Smooth muscle cell (in vitro differentiated cells): ENCODE results near the gene CFB. TPM values are rescaled to one million over a fixed set of nuclear protein-coding genes. Genes with fewer than 3 reads are reported as not detected.
A peak's percentile ranks its signal among the peaks of the same experiment; 100 is the strongest.

ENCODE experiments used
- DNase-seq: peaks from one replicate; lab custom pipeline; 2025; ENCODE audit not compliant: unreplicated experiment; lab: John Stamatoyannopoulos, UW
- H2AFZ ChIP-seq: fragments of 200-600 bp; sonication (generic); 2 replicates; pipeline ENCODE4 v1.6.0; 2016; ENCODE audit warnings: antibody characterized with exemption, low read depth, mild to moderate bottlenecking
- H3F3A ChIP-seq: fragments of 200-600 bp; sonication (generic); 2 replicates; pipeline ENCODE4 v1.6.0; 2017; ENCODE audit warnings: antibody characterized with exemption, low read depth
- H3K27ac ChIP-seq: fragments of 200-600 bp; sonication (generic); 2 replicates; pipeline ENCODE4 v1.5.1; 2016; ENCODE audit warnings: low read depth, mild to moderate bottlenecking
- H3K27me3 ChIP-seq: fragments of 200-600 bp; sonication (generic); 2 replicates; pipeline ENCODE4 v1.6.1; 2016; ENCODE audit warnings: low read depth, mild to moderate bottlenecking
- H3K36me3 ChIP-seq: fragments of 200-600 bp; sonication (generic); 2 replicates; pipeline ENCODE4 v1.5.1; 2016; ENCODE audit warnings: low read depth
- H3K4me1 ChIP-seq: fragments of 200-600 bp; sonication (generic); 2 replicates; pipeline ENCODE4 v1.5.1; 2016; ENCODE audit warnings: low read depth
- H3K4me2 ChIP-seq: fragments of 200-600 bp; sonication (generic); 2 replicates; pipeline ENCODE4 v1.6.0; 2016; ENCODE audit warnings: mild to moderate bottlenecking
- H3K4me3 ChIP-seq: fragments of 200-600 bp; sonication (generic); 2 replicates; pipeline ENCODE4 v1.5.1; 2016; ENCODE audit warnings: mild to moderate bottlenecking
- H3K79me2 ChIP-seq: fragments of 200-600 bp; sonication (generic); 2 replicates; pipeline ENCODE4 v1.6.0; 2016; ENCODE audit warnings: low read depth, mild to moderate bottlenecking
- H3K9ac ChIP-seq: fragments of 200-600 bp; sonication (generic); 2 replicates; pipeline ENCODE4 v1.6.0; 2016; ENCODE audit warnings: low read depth
- H3K9me3 ChIP-seq: fragments of 200-600 bp; sonication (generic); replicated peaks from 2 replicates; pipeline ENCODE4 v1.5.1; 2016; ENCODE audit warnings: low read depth
- H4K20me1 ChIP-seq: fragments of 200-600 bp; sonication (generic); 2 replicates; pipeline ENCODE4 v1.6.0; 2016; ENCODE audit warnings: low read depth
- CTCF ChIP-seq: fragments of 200-600 bp; sonication (generic); IDR thresholded peaks from 2 replicates; pipeline ENCODE4 v1.5.1; 2017; ENCODE audit warnings: borderline replicate concordance, mild to moderate bottlenecking, antibody characterized with exemption; ENCODE audit not compliant: insufficient read depth, poor library complexity, severe bottlenecking
- WGBS: methylation state at CpG from one replicate; pipeline ENCODE4 v1.1.7; 2016; ENCODE audit warnings: low lambda C conversion rate; 5-methylcytosine and 5-hydroxymethylcytosine counted together
- polyA plus RNA-seq: library from polyadenylated mRNA; unstranded; fragments of >200 nt; fragmentation: Nextera tagmentation; extraction: Ambion mirVana; gene quantifications from 2 replicates; pipeline ENCODE4 v1.2.1, GENCODE V29; 2016
- total RNA-seq: library from RNA; depleted of rRNA; stranded (reverse); fragments of >200 nt; gene quantifications from 2 replicates; pipeline ENCODE4 v1.2.3, GENCODE V29; 2014

Gene CFB
- total and polyA plus RNA-seq, 2 experiments from 2014 or later: 2.3 TPM; not detected in 1

GRCh38 chr6:31945154-31945506 is 765 bp upstream of the CFB start:
- Histone ChIP-seq H3K4me2 (no peak overlapping the region), H3K9me3 (no peaks in the 10 kb centered on the region), H3K27ac (no peak overlapping the region), H4K20me1 (no peaks in the 10 kb centered on the region), H3K27me3 (peaks cover 18% of the 10 kb centered on the region), H3K9ac (no peak overlapping the region), H3K79me2 (no peaks in the 10 kb centered on the region), H3K36me3 (no peaks in the 10 kb centered on the region), H3F3A (no peaks in the 10 kb centered on the region), H3K4me3 (no peak overlapping the region), H3K4me1 (no peaks in the 10 kb centered on the region), H2AFZ (no peak overlapping the region)
- 91% methylated on average over 9 of the region's 9 CpGs for WGBS
- no peak for TF ChIP-seq CTCF
- no peak for DNase-seq

GRCh38 chr6:31946370-31946885 is 533 bp downstream of the CFB start:
- Histone ChIP-seq H3K36me3 (no peaks in the 10 kb centered on the region), H3K27ac (no peak overlapping the region), H3K27me3 (peaks cover 18% of the 10 kb centered on the region), H3K4me2 (no peak overlapping the region), H3K79me2 (no peaks in the 10 kb centered on the region), H3K4me1 (no peaks in the 10 kb centered on the region), H2AFZ (no peak overlapping the region), H3K4me3 (peak overlapping the region; percentile 24), H4K20me1 (no peaks in the 10 kb centered on the region), H3F3A (no peaks in the 10 kb centered on the region), H3K9ac (no peak overlapping the region), H3K9me3 (no peaks in the 10 kb centered on the region)
- no peak for DNase-seq
- WGBS: 82% methylated on average over 11 of the region's 11 CpGs
- TF ChIP-seq CTCF: no peak

- no peak overlapping the region for H3K27ac ChIP-seq
- no peak for DNase-seq
Measured at GRCh38 chr6:31947070-31947675, 1.3 kb downstream of the CFB start.

More at GRCh38 chr6:31947070-31947675, 1.3 kb downstream of the CFB start:
- H3K36me3 ChIP-seq: no peaks in the 10 kb centered on the region
- H3K79me2 ChIP-seq: no peaks in the 10 kb centered on the region
- no peak overlapping the region for H3K4me3 ChIP-seq
- no peak overlapping the region for H3K9ac ChIP-seq
- no peaks in the 10 kb centered on the region for H3F3A ChIP-seq
- H3K27me3 ChIP-seq: peaks cover 18% of the 10 kb centered on the region
- TF ChIP-seq CTCF: no peak
- 86% methylated on average over 24 of the region's 24 CpGs for WGBS
- H4K20me1 ChIP-seq: no peaks in the 10 kb centered on the region
- no peak overlapping the region for H3K4me2 ChIP-seq
- H2AFZ ChIP-seq: no peak overlapping the region
- no peaks in the 10 kb centered on the region for H3K9me3 ChIP-seq
- no peaks in the 10 kb centered on the region for H3K4me1 ChIP-seq
